ENCODE measurements around the gene RTN4RL1.

DNA sequence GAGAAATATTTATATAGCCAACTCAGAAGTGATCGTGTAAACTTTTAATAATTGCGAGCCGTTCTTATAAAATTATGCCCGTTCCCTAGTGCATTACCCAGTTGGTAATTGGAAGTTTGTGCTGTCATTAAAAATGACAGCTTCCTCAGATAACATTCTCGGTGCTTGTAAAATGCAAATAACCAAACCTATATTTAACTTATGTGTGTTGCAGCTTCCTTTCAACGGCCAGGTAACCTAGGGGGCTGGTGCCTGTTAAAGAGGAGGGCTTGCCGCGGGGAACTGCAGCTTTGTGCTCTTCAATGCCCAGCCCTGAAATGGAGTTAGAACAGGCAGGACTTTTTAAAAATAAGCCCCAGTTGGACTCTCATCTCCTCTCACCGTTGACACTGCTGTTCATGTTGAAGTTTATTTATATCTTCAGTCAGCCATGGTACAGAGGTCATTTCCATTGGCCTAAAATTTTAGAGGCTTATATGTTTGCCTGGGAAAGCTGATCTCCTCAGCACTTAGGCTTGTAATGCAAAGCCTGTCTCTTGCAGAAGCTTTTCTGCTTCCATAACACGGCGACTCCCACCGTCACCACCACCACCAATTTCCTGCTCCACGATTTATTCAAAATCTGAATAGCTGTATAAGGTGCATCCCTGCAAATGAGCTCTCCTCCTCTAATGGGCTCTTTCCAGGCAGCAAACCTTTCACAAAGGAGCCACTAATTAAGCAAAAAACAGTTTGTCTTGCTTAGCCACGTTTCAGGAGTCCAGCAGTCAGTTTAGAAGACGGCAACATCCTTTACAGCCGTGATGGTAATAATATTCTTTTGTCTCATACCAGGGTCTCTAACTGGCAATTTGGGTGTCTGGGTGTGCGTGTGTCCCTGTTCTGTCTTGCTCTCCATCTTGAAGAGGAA lies 120.6 kb downstream of the RTN4RL1 start:
- TF ChIP-seq, protein P1, sequence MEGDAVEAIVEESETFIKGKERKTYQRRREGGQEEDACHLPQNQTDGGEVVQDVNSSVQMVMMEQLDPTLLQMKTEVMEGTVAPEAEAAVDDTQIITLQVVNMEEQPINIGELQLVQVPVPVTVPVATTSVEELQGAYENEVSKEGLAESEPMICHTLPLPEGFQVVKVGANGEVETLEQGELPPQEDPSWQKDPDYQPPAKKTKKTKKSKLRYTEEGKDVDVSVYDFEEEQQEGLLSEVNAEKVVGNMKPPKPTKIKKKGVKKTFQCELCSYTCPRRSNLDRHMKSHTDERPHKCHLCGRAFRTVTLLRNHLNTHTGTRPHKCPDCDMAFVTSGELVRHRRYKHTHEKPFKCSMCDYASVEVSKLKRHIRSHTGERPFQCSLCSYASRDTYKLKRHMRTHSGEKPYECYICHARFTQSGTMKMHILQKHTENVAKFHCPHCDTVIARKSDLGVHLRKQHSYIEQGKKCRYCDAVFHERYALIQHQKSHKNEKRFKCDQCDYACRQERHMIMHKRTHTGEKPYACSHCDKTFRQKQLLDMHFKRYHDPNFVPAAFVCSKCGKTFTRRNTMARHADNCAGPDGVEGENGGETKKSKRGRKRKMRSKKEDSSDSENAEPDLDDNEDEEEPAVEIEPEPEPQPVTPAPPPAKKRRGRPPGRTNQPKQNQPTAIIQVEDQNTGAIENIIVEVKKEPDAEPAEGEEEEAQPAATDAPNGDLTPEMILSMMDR (IDR thresholded peaks at IDR 0.05) = no peak
- TF ChIP-seq POLR2A (IDR thresholded peaks at IDR 0.05; ENCODE audit: low read depth) = no peak

Measured in esophagus muscularis mucosa (tissue), 3 donors.